NT2/D1 (cell line): ENCODE results near the gene HOXD4.

ENCODE experiments used
- SUZ12 ChIP-seq: IDR thresholded peaks from 2 replicates; pipeline ENCODE4 v1.6.1; 2011; ENCODE audit not compliant: insufficient read length, insufficient read depth; ENCODE audit errors: extremely low read depth
- YY1 ChIP-seq: IDR thresholded peaks from 2 replicates; pipeline ENCODE4 v1.6.1; 2011; ENCODE audit not compliant: insufficient read length, insufficient read depth
- ZNF274 ChIP-seq: IDR thresholded peaks from 2 replicates; pipeline ENCODE4 v1.6.1; 2011; ENCODE audit warnings: mild to moderate bottlenecking, low read depth, low read length

- TF ChIP-seq ZNF274 (no peak), YY1 (no peak), SUZ12 (no peak)
These were observed 5.6 kb downstream of the HOXD4 start, which contains the start of gene HOXD3 for GRCh38 chr2:176156807-176157498.
